Uterus (tissue), 4 donors: ENCODE data around the gene MYG1. TPM values are rescaled to one million over a fixed set of nuclear protein-coding genes. Genes with fewer than 3 reads are reported as not detected.

ENCODE experiments used
- DNase-seq, 2 donors: peaks; one replicate each; pipeline ENCODE4 v3.0.0-alpha.2; 2019 to 2020
- H3K27ac ChIP-seq, 2 donors: fragments of 200-600 bp; sonication (generic); 1 replicate in 1 of 2; 2 replicates in 1 of 2; pipeline ENCODE4 v1.5.1; 2016 to 2018
- H3K27me3 ChIP-seq, 2 donors: fragments of 200-600 bp; sonication (generic); one replicate each; pipeline ENCODE4 v1.5.1; 2018 to 2019; ENCODE audit warnings: control low read depth in 1 of 2
- H3K36me3 ChIP-seq, 2 donors: fragments of 200-600 bp; sonication (generic); one replicate each; pipeline ENCODE4 v1.5.1; 2019; ENCODE audit warnings: control low read depth in 1 of 2
- H3K4me1 ChIP-seq, 2 donors: fragments of 200-600 bp; sonication (generic); one replicate each; pipeline ENCODE4 v1.5.1; 2018 to 2019; ENCODE audit warnings: control low read depth in 1 of 2
- H3K4me3 ChIP-seq, 2 donors: fragments of 200-600 bp; sonication (generic); 1 replicate in 1 of 2; 2 replicates in 1 of 2; pipeline ENCODE4 v1.5.1; 2018 to 2019; ENCODE audit warnings: mild to moderate bottlenecking in 1 of 2
- H3K9me3 ChIP-seq, 2 donors: fragments of 200-600 bp; sonication (generic); one replicate each; pipeline ENCODE4 v1.5.1; 2019; ENCODE audit warnings: control low read depth in 1 of 2
- CTCF ChIP-seq, 4 experiments: fragments of 200-600 bp in 2 of 4; fragments of 450-650 bp in 2 of 4; sonication (generic) in 2 of 4; IDR thresholded peaks; one replicate each; pipeline ENCODE4 v1.5.1; 2016 to 2019; ENCODE audit warnings: antibody characterized with exemption in 4 of 4, mild to moderate bottlenecking in 2 of 4, moderate library complexity in 1 of 4
- POLR2A ChIP-seq, 2 donors: fragments of 450-650 bp; IDR thresholded peaks; one replicate each; pipeline ENCODE4 v1.6.1; 2016; ENCODE audit warnings: antibody characterized with exemption in 2 of 2, mild to moderate bottlenecking in 1 of 2, moderate library complexity in 1 of 2
- intact Hi-C: fragments of 100-400 bp; cut with DNase I; formaldehyde crosslinking; loops from one replicate; pipeline ENCODE4 v1.15.1; 2023; ENCODE audit warnings: low total_unique reads
- total RNA-seq, 4 donors: library from RNA; depleted of rRNA in 3 of 4; stranded (reverse); fragments of >200 nt in 3 of 4; gene quantifications; one replicate each; pipeline versions ENCODE4 v1.1.0 to v1.2.4, GENCODE V29; 2014 to 2023
- donor health status: DM: yes; HTN: yes; CAD: no.

Gene MYG1
- total RNA-seq, 4 donors from 2014 or later, result 10.2 to 59.3 (median 33.9) TPM

GRCh38 chr12:53352331-53353256 is 53.1 kb downstream of the MYG1 start:
- Histone ChIP-seq H3K4me1 (no peaks in the 10 kb centered on the region), H3K36me3 (no peaks in the 10 kb centered on the region), H3K27ac (no peak overlapping the region), H3K9me3 (no peaks in the 10 kb centered on the region), H3K4me3 (no peak overlapping the region), H3K27me3 (no peaks in the 10 kb centered on the region)
- DNase-seq, result peak; percentile 83 to 90
- intact Hi-C loops, result loop anchor here (2.0 to 5.0 kb wide), 2 partner anchors 70 to 154 kb away; partner anchors contain the start of genes AMHR2 and NPFF
- TF ChIP-seq POLR2A (IDR thresholded peaks at IDR 0.05), result no peak
- peak; percentile 85 to 94 (median 92) for TF ChIP-seq CTCF (IDR thresholded peaks at IDR 0.05)

DNA sequence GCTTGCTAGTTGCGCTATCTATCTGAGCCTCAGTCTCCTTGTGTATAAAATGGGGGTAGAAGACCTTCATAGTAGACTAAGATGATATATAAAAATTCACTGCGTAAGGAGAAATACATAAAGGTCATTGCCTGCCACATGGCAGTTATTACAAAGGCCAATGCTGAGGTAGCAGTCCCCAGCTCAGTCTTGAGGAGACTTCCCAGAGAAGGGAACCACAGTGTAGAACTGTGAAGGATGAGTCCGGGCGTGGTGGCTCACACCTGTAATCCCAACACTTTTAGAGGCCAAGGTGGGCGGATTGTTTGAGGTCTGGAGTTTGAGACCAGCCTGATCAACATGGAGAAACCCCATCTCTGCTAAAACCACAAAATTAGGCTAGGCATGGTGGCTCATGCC is 53.8 kb downstream of the MYG1 start:
- DNase-seq, result no peak
- TF ChIP-seq CTCF (IDR thresholded peaks at IDR 0.05), result no peak
- TF ChIP-seq POLR2A (IDR thresholded peaks at IDR 0.05), result no peak
- Histone ChIP-seq H3K9me3 (no peaks in the 10 kb centered on the region), H3K36me3 (no peaks in the 10 kb centered on the region), H3K4me1 (no peaks in the 10 kb centered on the region), H3K4me3 (no peak overlapping the region), H3K27ac (no peak overlapping the region), H3K27me3 (no peaks in the 10 kb centered on the region)
- intact Hi-C loops, result loop anchor here (2.0 to 5.0 kb wide), 2 partner anchors 69 to 154 kb away; partner anchors contain the start of genes AMHR2 and NPFF

GRCh38 chr12:53355121-53355520 is 55.6 kb downstream of the MYG1 start:
- no peak for TF ChIP-seq POLR2A (IDR thresholded peaks at IDR 0.05)
- no peak for TF ChIP-seq CTCF (IDR thresholded peaks at IDR 0.05)
- Histone ChIP-seq H3K27ac (no peak overlapping the region), H3K4me3 (no peak overlapping the region), H3K36me3 (no peaks in the 10 kb centered on the region), H3K27me3 (no peaks in the 10 kb centered on the region), H3K9me3 (no peaks in the 10 kb centered on the region), H3K4me1 (no peaks in the 10 kb centered on the region)
- intact Hi-C loops, result no loop called here
- DNase-seq, result no peak

Other genes with a start within 250 kb of the MYG1 start
- gene TNS2, start 249.6 kb upstream of the MYG1 start, total RNA-seq, result 100 to 1,000 TPM in 2 of 4 donors, 10 to 100 TPM in 2; 64.0 to 394 (median 112) TPM
- gene SPRYD3, start 220.3 kb upstream of the MYG1 start, total RNA-seq, result 10 to 100 TPM; 15.9 to 75.5 (median 28.9) TPM
- gene IGFBP6, start 202.0 kb upstream of the MYG1 start, total RNA-seq, result 100 to 1,000 TPM in 3 of 4 donors, 10 to 100 TPM in 1; 48.7 to 762 (median 252) TPM
- gene SOAT2, start 196.2 kb upstream of the MYG1 start, total RNA-seq, result under 1 TPM in 1 of 4 donors, not detected in 3; 0.82 TPM
- gene ZNF740, start 119.0 kb upstream of the MYG1 start, total RNA-seq, result 10 to 100 TPM in 2 of 4 donors, 1 to 10 TPM in 2; 7.7 to 55.5 (median 25.9) TPM
- gene CSAD, start 118.8 kb upstream of the MYG1 start, total RNA-seq, result 10 to 100 TPM in 3 of 4 donors, 1 to 10 TPM in 1; 4.1 to 67.6 (median 42.6) TPM
- gene ITGB7, start 92.4 kb upstream of the MYG1 start, total RNA-seq, result 1 to 10 TPM in 3 of 4 donors, not detected in 1; 2.0 to 3.8 (median 2.4) TPM
- gene RARG, start 67.5 kb upstream of the MYG1 start, total RNA-seq, result 10 to 100 TPM in 2 of 4 donors, 1 to 10 TPM in 2; 2.6 to 65.6 (median 28.9) TPM
- gene ESPL1, start 31.4 kb upstream of the MYG1 start, total RNA-seq, result 1 to 10 TPM in 1 of 4 donors, under 1 TPM in 1, not detected in 2; 0.12 to 4.5 TPM
- 1,000 to 10,000 TPM in 2 of 4 donors, 100 to 1,000 TPM in 2; 347 to 1,573 (median 972) TPM for gene PFDN5, start 4.2 kb upstream of the MYG1 start, total RNA-seq
- 10 to 100 TPM; 12.3 to 52.2 (median 46.9) TPM for gene AAAS, start 21.9 kb downstream of the MYG1 start, total RNA-seq
- gene SP7, start 36.7 kb downstream of the MYG1 start, total RNA-seq, result under 1 TPM in 2 of 4 donors, not detected in 2; 0.34 to 0.62 TPM
- 100 to 1,000 TPM in 2 of 4 donors, 10 to 100 TPM in 2; 58.8 to 127 (median 90.7) TPM for gene SP1, start 80.5 kb downstream of the MYG1 start, total RNA-seq
- 10 to 100 TPM in 1 of 4 donors, under 1 TPM in 1, not detected in 2; 0.52 to 12.4 TPM for gene AMHR2, start 124.2 kb downstream of the MYG1 start, total RNA-seq
- gene PRR13, start 142.0 kb downstream of the MYG1 start, total RNA-seq, result 10 to 100 TPM in 3 of 4 donors, 1 to 10 TPM in 1; 2.6 to 88.2 (median 20.1) TPM
- gene PCBP2, start 152.4 kb downstream of the MYG1 start, total RNA-seq, result 100 to 1,000 TPM; 364 to 929 (median 383) TPM
- 10 to 100 TPM; 13.8 to 65.8 (median 34.7) TPM for gene MAP3K12, start 199.8 kb downstream of the MYG1 start, total RNA-seq
- 10 to 100 TPM in 3 of 4 donors, 1 to 10 TPM in 1; 6.7 to 33.2 (median 19.0) TPM for gene TARBP2, start 201.6 kb downstream of the MYG1 start, total RNA-seq
- not detected for gene NPFF, start 207.8 kb downstream of the MYG1 start, total RNA-seq